EH (cell line): Measurements from ENCODE around the gene CHST6.
"Not testable (repeated sequence)": the region's sequence is repeated elsewhere in the genome, so short reads cannot be mapped to it uniquely, and the experiment has no call there.

ENCODE experiments used
- DNase-seq: peaks from one replicate; pipeline ENCODE4 v3.0.0-alpha.2; 2015; ENCODE audit warnings: low read depth

CHST6 gene

DNA sequence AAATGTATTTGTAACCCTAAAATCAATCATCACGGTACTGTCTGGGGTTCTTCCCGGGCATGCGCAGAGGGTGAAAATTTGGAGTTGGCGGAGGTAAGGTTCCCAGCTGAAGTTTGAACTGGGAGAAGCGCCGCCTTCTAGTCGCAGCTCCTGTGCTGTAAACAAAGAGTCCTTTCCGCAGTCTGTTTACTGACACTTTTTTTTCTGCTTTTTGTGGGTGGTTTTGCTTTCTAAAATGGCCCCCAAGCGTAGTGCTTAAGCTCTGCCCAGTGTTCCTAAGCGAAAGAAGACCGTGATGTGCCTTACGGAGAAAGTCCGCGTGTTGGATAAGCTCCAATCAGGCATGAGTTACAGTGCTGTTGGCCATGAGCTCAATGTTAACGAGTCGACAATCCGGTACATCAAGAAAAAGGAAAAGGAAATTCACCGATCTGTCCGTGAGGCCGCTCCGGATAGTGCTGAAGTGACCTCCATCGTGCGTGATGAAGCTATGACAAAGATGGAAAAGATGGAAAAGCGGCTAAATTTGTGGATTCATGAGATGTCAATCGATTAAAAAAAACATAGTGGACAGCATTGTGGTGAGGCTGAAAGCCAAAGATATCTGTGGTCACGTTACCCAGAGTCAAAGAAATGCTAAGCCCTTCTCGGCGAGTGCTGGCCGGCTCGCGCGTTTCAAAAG is 61.4 kb downstream of the CHST6 start:
- peak; percentile 95 for DNase-seq

- peak; percentile 95 for DNase-seq
Measured at GRCh38 chr16:75432828-75433731, 62.2 kb downstream of the CHST6 start, which contains the start of gene CFDP1. CFDP1 (minus strand) TSS chr16:75433503; CDS start chr16:75433352, 151 bp downstream.

GRCh38 chr16:75429621-75430403 is 65.4 kb downstream of the CHST6 start:
- DNase-seq: no peak

GRCh38 chr16:75426524-75426923 is 68.7 kb downstream of the CHST6 start:
- peak; percentile 33 for DNase-seq

DNA sequence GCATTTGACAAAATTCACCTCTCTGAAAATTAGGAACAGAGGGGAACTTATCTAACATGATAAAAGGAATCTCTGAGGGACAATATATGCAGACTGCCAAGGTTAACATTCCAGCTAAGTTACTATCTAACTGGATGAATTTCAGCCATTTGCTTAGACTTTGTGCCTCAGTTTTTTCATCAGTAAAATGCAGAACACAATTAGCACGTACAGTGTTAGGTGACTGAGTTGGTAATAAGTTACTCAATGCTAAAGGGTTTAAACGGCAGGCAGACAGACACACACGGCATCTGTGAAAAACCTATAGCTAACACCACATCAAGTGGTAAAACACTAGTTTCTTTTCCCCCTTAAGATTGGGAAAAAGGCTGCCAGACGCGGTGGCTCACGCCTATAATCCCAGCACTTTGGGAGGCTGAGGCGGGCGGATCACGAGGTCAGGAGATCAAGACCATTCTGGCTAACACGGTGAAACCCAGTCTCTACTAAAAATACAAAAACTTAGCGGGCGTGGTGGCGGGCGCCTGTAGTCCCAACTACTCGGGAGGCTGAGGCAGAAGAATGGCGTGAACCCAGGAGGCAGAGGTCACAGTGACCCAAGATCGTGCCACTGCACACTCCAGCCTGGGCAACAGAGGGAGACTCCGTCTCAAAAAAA is 71.0 kb downstream of the CHST6 start:
- DNase-seq: not testable (repeated sequence)

GRCh38 chr16:75423723-75424104 is 71.5 kb downstream of the CHST6 start:
- DNase-seq: no peak
